Sigmoid colon (tissue), 7 donors: ENCODE measurements around the gene HECW1. TPM values are rescaled to one million over a fixed set of nuclear protein-coding genes. Genes with fewer than 3 reads are reported as not detected.

Source experiments
- DNase-seq: peaks from one replicate; pipeline ENCODE4 v3.0.0-alpha.2; 2019
- H3K27ac ChIP-seq, 4 donors: fragments of 200-600 bp; sonication (generic); one replicate each; pipeline ENCODE4 v1.5.1; 2016 to 2019; ENCODE audit warnings: mild to moderate bottlenecking in 1 of 4
- H3K27me3 ChIP-seq, 3 donors: fragments of 200-600 bp; sonication (generic); one replicate each; pipeline ENCODE4 v1.5.1; 2019; ENCODE audit warnings: mild to moderate bottlenecking in 1 of 3
- H3K36me3 ChIP-seq, 4 donors: fragments of 200-600 bp; sonication (generic); one replicate each; pipeline ENCODE4 v1.5.1; 2016 to 2019
- H3K4me1 ChIP-seq, 4 donors: fragments of 200-600 bp; sonication (generic); one replicate each; pipeline ENCODE4 v1.5.1; 2017 to 2019
- H3K4me3 ChIP-seq, 4 donors: fragments of 200-600 bp; sonication (generic); one replicate each; pipeline ENCODE4 v1.5.1; 2017 to 2019; ENCODE audit warnings: mild to moderate bottlenecking in 2 of 4, moderate library complexity in 1 of 4
- H3K9me3 ChIP-seq, 4 donors: fragments of 200-600 bp in 3 of 4; sonication (generic) in 3 of 4; one replicate each; pipeline versions ENCODE4 v1.5.1 to v1.6.1; 2013 to 2019
- EP300 ChIP-seq, 4 donors: sonication (generic); formaldehyde crosslinking; IDR thresholded peaks; one replicate each; pipeline ENCODE4 v1.6.1; 2017; ENCODE audit warnings: antibody characterized with exemption in 4 of 4
- POLR2A ChIP-seq, 2 donors: fragments of 450-650 bp; IDR thresholded peaks; one replicate each; pipeline ENCODE4 v1.6.1; 2016; ENCODE audit warnings: antibody characterized with exemption in 2 of 2, mild to moderate bottlenecking in 2 of 2, moderate library complexity in 2 of 2
- POLR2AphosphoS5 ChIP-seq, 4 donors: sonication (generic); formaldehyde crosslinking; IDR thresholded peaks; one replicate each; pipeline ENCODE4 v1.6.1; 2017; ENCODE audit warnings: antibody characterized with exemption in 4 of 4
- WGBS, 2 donors: extraction: QIAGEN DNeasy Blood & Tissue Kit; methylation state at CpG; one replicate each; pipeline ENCODE4 v1.1.7; 2013; 5-methylcytosine and 5-hydroxymethylcytosine counted together
- intact Hi-C: fragments of 100-400 bp; cut with DNase I; formaldehyde crosslinking; loops from one replicate; pipeline ENCODE4 v1.15.1; 2023
- polyA plus RNA-seq, 3 donors: library from polyadenylated mRNA; stranded (reverse); fragments of 200-250 nt; gene quantifications; one replicate each; pipeline ENCODE4 v1.2.3, GENCODE V29; 2013
- total RNA-seq, 4 donors: library from RNA; depleted of rRNA; stranded (reverse); fragments of >200 nt; gene quantifications; one replicate each; pipeline ENCODE4 v1.1.0, GENCODE V29; 2016
- TF ChIP-seq, protein P1 (sequence below), 4 experiments: fragments of 450-650 bp in 3 of 4; fragments of 200-600 bp in 1 of 4; IDR thresholded peaks; one replicate each; pipeline ENCODE4 v1.5.1; 2016 to 2019; ENCODE audit warnings: antibody characterized with exemption in 4 of 4, mild to moderate bottlenecking in 3 of 4, moderate library complexity in 2 of 4
- donor health status: healthy with polysubstance abuse.
- donor health status: Bipolar disorder and iron deficiency.
- donor health status: healthy.

Gene HECW1
- total and polyA plus RNA-seq, 7 donors, result 0.33 to 7.8 (median 1.2) TPM

DNA sequence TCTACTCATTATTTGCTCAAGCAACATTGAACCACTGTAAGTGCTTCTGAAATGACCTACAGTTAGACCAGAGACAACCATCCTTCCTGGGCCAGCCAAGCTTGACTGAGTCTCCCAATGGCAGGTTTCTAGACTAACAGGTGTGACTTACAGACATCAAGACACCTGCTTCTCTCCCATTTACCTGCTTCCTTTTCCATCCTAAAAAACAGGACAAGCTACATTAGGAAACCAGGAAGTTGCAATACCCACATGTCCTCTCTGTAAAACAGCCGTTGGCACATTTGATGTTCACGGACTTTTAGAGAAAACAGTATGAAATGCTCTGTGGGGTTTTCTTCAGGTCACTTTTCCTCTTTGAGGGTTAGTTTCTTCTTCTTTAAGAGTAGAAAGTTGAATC is 4.0 kb downstream of the HECW1 start:
- 80 to 88% methylated on average over 2 of the region's 2 CpGs for WGBS, 2 donors
- Histone ChIP-seq H3K27ac (no peak overlapping the region), H3K36me3 (no peaks in the 10 kb centered on the region), H3K4me1 (peaks cover 0 to 30% (median 27%) of the 10 kb centered on the region in 4 donors), H3K27me3 (peaks cover 23 to 62% (median 54%) of the 10 kb centered on the region in 3 donors), H3K4me3 (no peak overlapping the region), H3K9me3 (no peaks in the 10 kb centered on the region)
- TF ChIP-seq EP300 (IDR thresholded peaks at IDR 0.05) (no peak), POLR2A (IDR thresholded peaks at IDR 0.05) (no peak), POLR2AphosphoS5 (IDR thresholded peaks at IDR 0.05) (no peak)
- TF ChIP-seq, protein P1, sequence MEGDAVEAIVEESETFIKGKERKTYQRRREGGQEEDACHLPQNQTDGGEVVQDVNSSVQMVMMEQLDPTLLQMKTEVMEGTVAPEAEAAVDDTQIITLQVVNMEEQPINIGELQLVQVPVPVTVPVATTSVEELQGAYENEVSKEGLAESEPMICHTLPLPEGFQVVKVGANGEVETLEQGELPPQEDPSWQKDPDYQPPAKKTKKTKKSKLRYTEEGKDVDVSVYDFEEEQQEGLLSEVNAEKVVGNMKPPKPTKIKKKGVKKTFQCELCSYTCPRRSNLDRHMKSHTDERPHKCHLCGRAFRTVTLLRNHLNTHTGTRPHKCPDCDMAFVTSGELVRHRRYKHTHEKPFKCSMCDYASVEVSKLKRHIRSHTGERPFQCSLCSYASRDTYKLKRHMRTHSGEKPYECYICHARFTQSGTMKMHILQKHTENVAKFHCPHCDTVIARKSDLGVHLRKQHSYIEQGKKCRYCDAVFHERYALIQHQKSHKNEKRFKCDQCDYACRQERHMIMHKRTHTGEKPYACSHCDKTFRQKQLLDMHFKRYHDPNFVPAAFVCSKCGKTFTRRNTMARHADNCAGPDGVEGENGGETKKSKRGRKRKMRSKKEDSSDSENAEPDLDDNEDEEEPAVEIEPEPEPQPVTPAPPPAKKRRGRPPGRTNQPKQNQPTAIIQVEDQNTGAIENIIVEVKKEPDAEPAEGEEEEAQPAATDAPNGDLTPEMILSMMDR (IDR thresholded peaks at IDR 0.05), result no peak
- DNase-seq, result no peak
- intact Hi-C loops, result no loop called here

DNA sequence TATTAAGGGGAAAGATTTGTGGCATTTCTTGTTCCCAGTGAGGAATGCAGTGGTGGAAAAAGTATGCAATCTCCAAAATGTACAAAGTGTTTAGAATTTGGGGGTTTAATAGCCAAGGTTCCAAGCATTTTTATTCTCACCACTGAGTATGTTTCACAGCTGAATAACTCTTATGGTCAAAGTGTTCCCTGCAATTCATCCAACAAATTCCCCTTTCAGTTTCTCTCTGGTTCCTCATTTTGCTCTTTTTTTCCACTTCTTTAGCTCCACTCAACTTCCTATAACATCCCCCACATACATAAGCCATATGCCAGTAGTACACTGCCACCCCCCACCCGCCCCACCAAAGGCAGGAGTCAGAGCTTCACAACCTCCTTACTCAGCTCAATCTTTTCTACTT is 4.6 kb downstream of the HECW1 start:
- intact Hi-C loops, result no loop called here
- Histone ChIP-seq H3K27me3 (peaks cover 23 to 55% (median 47%) of the 10 kb centered on the region in 3 donors), H3K4me3 (no peak overlapping the region), H3K4me1 (peaks cover 0 to 30% (median 25%) of the 10 kb centered on the region in 4 donors), H3K36me3 (no peaks in the 10 kb centered on the region), H3K27ac (no peak overlapping the region), H3K9me3 (no peaks in the 10 kb centered on the region)
- 36 to 58% methylated on average over 1 of the region's 1 CpG for WGBS, 2 donors
- TF ChIP-seq POLR2AphosphoS5 (IDR thresholded peaks at IDR 0.05), result no peak
- TF ChIP-seq, protein P1 (IDR thresholded peaks at IDR 0.05), result no peak
- no peak for TF ChIP-seq POLR2A (IDR thresholded peaks at IDR 0.05)
- no peak for TF ChIP-seq EP300 (IDR thresholded peaks at IDR 0.05)
- DNase-seq, result no peak

DNA sequence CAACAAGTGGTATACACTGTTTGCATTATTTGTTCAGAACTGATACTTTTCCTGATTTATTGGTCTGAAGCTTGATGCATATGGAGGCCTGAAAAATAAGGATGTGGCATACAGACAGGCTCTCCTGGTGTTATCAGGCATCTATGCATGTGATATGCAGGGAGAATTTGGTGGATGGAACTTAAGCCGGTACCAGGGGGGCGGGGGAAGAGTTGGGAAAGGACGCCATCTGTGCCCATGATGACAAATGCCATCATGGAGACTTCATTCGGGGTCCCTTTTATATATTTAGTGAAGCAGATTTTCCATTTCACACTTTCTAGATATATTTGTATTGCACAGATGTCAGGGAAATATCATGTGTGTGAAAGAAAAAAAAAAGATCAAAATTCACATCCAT is 5.4 kb downstream of the HECW1 start:
- intact Hi-C loops, result no loop called here
- Histone ChIP-seq H3K27me3 (peaks cover 17 to 48% (median 39%) of the 10 kb centered on the region in 3 donors), H3K9me3 (no peaks in the 10 kb centered on the region), H3K36me3 (no peaks in the 10 kb centered on the region), H3K27ac (no peak overlapping the region), H3K4me3 (no peak overlapping the region), H3K4me1 (peaks cover 0 to 22% (median 17%) of the 10 kb centered on the region in 4 donors)
- TF ChIP-seq EP300 (IDR thresholded peaks at IDR 0.05) (no peak), POLR2A (IDR thresholded peaks at IDR 0.05) (no peak), POLR2AphosphoS5 (IDR thresholded peaks at IDR 0.05) (no peak)
- TF ChIP-seq, protein P1 (IDR thresholded peaks at IDR 0.05), result no peak
- no peak for DNase-seq
- 83 to 93% methylated on average over 4 of the region's 4 CpGs for WGBS, 2 donors

GRCh38 chr7:43118313-43118712 is 5.9 kb downstream of the HECW1 start:
- no peak for TF ChIP-seq POLR2A (IDR thresholded peaks at IDR 0.05)
- no peak for TF ChIP-seq EP300 (IDR thresholded peaks at IDR 0.05)
- TF ChIP-seq, protein P1 (IDR thresholded peaks at IDR 0.05), result no peak
- no peak for TF ChIP-seq POLR2AphosphoS5 (IDR thresholded peaks at IDR 0.05)
- Histone ChIP-seq H3K4me3 (no peak overlapping the region), H3K36me3 (no peaks in the 10 kb centered on the region), H3K4me1 (peaks cover 0 to 18% (median 12%) of the 10 kb centered on the region in 4 donors), H3K9me3 (no peaks in the 10 kb centered on the region), H3K27ac (no peak overlapping the region), H3K27me3 (peaks cover 14 to 43% (median 35%) of the 10 kb centered on the region in 3 donors)
- DNase-seq, result no peak
- WGBS, 2 donors, result 80 to 84% methylated on average over 4 of the region's 4 CpGs
- intact Hi-C loops, result no loop called here
